Left renal cortex interstitium (tissue), 4 donors: ENCODE data around the gene PEAK3. TPM values are rescaled to one million over a fixed set of nuclear protein-coding genes. Genes with fewer than 3 reads are reported as not detected.

ENCODE experiments used
- DNase-seq, 4 donors: peaks; one replicate each; pipeline ENCODE4 v3.0.0-alpha.2; 2013; ENCODE audit warnings: low read depth in 4 of 4, low spot score in 2 of 4, missing footprints in 1 of 4
- polyA plus RNA-seq, 4 donors: library from polyadenylated mRNA; unstranded; fragments of 120-200 nt; gene quantifications; one replicate each; pipeline ENCODE4 v1.2.1, GENCODE V29; 2013; ENCODE audit not compliant: insufficient read length in 4 of 4

PEAK3 gene, protein sequence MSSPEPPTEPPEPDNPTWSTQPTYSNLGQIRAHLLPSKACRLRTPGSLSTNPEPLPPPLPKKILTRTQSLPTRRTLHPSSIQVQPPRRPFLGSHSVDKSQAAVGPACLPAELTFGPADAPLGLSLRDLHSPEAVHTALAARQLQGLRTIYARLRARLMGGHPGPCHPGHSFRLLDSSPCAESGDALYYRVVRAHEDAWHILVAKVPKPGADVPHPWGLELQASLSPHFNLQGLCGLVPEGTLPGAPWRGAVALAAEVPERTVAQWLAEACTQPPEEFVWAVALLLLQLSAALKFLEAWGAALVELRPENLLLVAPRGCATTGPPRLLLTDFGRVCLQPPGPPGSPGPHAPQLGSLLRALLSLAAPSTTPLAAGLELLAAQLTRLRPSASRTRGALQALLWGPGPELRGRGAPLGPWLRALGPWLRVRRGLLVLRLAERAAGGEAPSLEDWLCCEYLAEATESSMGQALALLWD
- polyA plus RNA-seq, result under 1 TPM in 3 of 4 donors, not detected in 1; 0.06 to 0.21 (median 0.16) TPM

DNA sequence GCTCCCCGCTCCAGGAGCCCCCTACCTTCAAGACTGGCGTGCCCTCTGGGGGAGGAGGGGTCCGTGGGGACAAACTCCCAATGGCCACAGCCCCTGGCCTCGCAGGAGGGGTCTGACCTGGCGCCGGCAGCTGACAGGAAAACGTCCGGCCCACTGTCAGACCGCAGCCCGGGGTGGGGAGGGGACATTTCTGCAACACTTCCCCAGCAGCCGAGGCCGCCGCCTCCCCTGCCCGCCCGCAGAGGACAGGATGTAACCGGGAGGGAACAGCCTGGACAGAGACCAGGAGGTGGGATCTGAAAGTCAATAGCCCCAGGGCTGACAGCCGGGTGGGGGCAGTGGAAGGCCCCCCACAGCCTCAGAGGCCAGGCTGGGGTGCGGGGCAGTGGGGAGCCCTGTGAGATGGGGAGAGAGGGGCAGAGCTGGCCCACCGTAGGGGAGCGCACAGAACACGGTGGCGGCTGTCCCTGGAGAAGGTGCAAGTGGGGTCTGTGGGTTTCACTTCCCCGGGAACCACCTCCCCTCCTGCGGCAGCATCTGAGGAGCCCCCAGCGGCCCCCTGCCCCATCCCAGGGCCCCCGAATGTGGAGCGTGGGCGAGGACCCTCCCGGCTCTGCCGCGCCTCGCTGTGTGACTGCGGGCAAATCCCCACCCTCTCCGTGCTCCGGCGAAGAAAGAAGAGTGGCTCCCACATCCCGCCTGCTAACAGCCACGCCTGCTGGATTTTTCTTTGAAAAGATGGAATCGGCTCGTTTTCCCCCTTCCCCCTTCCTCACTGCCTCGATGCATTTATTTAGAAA, at the start of gene PEAK3:
Gene PEAK3 (minus strand): TSS at position 114 of the 800 bp plus-strand sequence. CDS start 1,244 bp downstream, outside the sequence.
- DNase-seq, result no peak

DNA sequence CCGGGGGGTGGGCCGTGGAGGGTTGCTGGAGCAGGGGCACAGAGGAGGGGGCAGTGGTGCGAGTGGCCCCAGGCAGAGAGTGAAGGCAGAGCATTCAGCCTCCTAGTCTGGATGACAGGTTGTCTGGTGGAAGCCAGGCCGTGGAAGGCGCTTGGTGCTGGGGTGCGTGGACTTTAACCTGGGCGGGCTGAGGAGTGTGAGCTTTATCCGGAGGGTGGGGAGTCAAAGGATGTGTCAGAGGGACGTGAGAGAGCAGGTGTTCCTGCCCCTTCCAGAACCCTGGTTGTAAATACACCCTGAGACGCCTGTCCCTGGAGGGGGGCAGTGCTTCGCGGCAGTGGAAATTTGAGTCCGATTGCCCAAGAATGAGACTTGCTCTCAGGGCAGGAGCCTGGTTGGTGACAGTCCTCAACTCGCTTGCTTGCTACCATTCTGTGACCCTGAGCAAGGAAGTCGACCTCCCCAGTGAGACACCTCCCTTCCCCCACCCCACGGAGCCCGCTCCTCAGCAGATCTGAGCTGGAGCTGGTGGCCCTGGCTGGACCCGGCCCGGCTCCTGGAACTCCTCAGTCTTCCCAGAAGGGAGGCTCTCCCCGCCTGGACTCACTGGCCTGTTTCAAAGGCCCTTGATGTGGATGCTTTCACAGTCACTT, 48.8 kb upstream of the PEAK3 start:
- DNase-seq, result no peak

DNA sequence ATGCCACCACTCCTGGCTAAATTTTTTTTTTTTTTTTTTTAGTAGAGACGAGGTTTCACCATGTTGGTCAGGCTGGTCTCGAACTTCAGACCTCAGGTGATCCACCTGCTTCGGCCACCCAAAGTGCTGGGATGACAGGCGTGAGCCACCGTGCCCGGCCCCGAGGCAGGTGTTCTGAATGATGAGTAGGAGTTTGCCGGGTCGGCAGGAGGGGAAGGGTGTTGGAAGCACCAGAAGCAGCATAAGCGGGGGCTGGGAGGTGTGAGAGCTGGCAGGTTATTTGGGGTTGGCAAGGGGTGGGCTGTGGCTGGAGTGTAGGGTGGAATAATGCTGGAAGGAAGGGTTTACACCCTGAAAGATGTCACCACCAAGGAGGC, 48.3 kb upstream of the PEAK3 start:
- no peak for DNase-seq

DNA sequence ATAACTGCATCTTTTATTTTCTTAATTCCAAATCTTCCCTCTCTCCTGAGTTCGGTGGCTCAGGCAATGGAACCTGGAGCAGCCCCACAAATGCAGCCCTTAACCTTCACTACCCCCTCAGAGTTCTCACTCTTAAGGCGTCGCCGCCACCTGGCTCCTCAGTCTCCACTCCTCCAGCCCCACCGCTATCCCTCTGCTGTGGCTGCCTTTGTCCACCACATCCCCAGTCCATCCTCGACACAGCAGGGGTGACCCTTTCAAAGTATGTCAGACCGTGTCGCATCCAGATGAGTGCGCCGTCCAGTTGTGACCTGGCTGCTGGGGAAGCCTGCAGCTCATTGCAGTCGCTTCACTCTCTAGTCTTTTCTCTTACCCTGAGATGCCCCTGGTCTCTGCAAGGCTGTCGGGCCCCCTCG, 47.5 kb upstream of the PEAK3 start:
- no peak for DNase-seq

DNA sequence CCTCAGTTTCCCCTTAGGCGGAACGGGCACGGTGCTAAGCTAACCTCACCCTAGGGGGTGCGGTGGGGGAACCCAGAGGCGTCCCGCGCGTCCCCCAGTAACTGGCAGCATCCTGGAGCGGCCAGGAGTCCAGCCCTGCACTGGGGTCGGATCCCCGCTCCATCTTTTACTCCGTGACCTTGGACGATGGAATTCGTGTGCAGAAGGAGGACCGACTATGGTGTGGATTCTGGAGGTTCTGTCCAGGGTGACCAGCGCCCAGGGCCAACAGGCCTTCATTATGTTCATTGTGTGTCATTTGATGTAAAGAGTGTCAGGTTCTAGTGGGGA, 47.1 kb upstream of the PEAK3 start:
- no peak for DNase-seq

DNA sequence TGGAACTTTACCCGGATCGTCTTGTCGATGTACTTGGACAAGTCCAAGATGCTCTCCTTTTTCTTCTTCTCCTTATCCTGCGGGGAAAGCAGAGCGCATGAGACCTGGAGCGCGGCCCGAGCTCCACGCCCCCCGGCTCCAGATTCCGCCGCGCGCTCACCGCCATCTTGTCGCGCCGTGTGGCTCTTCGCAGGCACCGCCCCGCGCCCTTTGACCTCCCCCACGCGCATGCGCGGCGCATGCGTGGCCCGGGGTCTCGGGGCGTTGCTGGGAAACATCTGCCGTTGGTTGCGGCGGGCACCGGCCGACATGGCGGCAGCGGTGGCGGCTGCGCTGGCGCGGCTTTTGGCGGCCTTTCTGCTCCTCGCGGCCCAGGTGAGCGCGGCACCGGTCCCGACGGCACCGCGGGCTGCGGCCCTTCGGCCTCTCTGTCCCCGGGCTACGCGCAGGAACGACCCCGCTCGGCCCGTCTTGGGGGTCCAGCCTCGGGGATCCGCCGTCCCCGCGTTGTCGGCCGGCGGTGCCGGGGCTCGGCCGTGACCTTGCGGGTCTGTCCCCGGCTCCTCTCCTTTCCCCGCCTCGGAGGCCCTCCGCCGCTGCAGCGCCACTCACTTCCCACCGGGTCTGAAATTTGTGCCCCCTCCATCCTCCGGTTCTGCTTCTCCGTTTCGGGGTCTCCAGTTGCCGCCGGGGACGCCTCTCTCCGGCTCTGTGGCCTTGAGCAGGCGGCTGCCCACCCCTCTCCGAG, 46.6 kb upstream of the PEAK3 start, which contains the start of the genes LSM7 and SPPL2B:
Gene LSM7 (minus strand): TSS at position 186 of the 748 bp plus-strand sequence. CDS start 20 bp downstream, at position 166.
Gene SPPL2B (plus strand): TSS at position 284 of the 748 bp plus-strand sequence. CDS start 26 bp downstream, at position 310.
- peak in 3 of 4 donors; percentile 77 to 88 (median 80) for DNase-seq

DNA sequence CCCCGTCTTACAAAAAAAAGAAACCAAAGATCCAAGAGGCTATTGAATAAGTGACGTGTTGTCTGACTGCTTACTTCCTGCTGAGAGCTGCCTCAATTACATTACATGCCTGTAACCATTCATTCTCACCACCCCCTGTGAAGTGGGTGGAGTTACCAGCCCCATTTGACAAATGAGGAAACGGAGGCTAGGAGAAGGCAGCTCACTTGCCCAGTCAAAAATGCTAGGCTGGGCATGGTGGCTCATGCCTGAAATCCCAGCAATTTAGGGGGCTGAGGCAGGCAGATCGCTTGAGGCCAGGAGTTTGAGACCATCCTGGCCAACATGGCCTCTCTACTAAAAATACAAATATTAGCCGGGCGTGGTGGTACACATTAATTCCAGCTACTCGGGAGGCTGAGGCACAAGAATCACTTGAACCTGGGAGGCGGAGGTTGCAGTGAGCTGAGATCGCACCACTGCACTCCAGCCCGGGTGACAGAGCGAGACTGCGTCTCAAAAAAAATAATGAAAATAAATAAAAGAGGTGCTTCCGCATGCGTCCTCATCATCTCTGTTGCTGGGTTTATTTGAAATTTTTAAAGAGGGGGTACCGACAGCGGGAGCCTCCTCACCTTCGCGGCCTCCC, 45.9 kb upstream of the PEAK3 start:
- DNase-seq, result no peak

DNA sequence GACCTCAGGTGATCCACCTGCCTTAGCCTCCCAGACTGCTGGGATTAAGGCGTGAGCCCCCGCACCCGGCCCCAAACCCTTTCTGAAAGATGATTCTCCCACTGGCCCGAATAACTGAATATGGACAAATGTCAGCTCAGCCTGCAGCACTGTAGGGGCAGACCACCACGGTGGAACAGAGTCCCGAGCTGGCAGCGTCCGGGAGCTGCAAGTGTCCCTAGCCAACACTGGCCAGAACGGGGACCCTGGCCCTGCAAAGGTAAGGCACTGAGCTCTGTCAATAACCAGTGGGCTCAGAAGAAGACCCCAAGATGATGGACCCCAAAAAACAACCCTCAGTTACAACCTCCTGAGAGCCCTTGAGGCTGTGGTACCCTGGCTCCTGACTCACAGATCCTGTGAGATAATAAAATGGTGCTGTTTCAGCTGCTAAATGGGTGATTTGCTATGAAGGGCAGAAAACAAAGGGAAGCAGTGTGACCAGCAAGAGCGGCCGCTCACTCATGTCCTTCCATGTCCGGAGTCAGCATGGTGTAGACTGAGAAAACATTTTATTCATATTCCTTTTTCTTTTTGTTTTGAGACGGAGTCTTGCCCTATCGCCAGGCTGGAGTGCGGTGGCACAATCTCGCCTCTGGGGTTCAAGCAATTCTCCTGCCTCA, 44.9 kb upstream of the PEAK3 start:
- DNase-seq, result no peak

DNA sequence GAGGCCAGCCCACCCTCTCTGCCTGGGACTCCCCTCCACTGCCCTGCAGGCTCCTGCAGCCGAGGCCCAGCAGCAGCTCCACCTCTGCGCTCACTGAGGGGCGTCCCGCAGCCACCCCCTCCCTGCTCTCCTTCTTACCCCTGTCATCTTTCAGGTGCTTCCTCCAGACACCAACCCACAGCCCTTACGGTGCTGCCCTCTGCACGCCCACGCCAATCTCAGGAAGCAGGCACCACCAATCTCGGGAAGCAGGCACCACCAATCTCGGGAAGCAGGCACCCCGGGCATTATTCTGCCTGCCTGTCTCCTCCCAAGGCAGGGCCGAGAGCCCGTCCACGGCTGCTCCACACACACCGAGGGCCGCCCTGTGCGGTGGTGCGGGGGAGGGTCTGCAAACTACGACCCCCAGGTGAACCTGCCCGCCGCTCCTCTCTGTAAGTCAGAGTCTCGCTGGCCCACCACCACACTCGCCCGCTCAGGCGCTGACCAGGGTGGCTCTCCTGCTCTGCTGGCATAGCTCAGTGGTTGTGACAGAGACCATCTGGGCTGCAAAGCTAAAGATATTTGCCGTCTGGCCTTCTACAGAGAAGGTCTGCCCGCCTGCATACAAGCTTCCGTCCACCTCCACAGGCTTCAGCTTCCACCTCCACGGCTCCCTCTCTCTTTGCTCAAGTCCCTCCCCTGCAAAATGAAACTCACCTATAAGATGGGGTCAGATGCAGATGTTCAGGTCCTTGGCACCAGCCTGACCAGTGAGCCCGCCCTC, 43.5 kb upstream of the PEAK3 start:
- DNase-seq, result no peak

DNA sequence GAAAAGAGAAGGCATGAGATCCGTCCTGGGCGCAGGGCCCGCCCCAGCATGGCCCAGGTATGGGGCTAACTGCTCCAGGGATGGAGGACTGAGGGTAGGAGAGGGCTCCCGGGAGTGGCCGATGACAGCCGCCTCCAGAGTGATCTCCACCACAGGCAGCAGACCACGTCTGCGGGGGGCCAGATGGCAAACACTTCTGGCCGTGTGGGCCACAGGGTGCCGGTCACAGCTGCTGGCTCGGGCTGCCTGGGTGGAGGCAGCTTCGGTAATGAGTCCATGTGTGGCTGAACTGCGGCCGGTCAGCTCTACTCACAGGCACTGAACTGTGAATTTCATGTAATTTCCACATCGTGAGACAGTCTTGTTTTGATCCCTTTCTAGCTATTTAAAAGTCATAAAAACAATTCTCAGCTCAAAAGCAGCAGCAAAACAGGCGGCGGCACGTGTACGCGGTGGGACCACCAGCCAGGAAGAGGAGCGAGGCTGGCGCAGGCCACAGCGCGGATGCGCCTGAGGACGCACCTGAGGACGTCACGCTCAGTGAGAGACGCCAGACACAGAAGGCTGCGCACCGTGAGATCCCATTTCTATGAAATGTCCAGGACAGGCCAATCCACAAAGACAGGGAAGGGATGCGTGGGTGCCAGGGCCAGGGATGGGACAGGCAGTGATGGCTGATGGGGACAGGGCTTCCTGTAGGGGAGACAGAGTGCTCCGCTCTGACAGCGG, 42.4 kb upstream of the PEAK3 start:
- DNase-seq, result no peak

DNA sequence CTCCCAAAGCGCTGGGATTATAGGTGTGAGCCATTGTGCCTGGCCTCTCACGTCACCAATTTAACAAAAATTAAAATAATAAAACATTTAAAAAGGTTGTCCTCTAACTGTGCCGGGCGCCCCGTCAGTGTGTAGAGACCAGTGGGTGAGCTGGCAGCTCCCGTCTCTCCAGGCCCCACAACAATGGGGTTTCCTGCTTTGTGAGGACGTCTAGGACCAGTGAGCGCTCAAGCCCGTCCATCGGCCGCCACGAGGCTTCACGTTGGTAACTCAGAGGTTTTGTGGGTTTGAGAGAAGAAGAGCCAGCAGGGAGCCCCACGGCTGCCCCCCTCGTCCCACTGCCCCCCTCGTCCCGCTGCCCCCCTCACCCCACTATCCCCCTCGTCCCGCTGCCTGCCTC, 41.7 kb upstream of the PEAK3 start:
- no peak for DNase-seq

DNA sequence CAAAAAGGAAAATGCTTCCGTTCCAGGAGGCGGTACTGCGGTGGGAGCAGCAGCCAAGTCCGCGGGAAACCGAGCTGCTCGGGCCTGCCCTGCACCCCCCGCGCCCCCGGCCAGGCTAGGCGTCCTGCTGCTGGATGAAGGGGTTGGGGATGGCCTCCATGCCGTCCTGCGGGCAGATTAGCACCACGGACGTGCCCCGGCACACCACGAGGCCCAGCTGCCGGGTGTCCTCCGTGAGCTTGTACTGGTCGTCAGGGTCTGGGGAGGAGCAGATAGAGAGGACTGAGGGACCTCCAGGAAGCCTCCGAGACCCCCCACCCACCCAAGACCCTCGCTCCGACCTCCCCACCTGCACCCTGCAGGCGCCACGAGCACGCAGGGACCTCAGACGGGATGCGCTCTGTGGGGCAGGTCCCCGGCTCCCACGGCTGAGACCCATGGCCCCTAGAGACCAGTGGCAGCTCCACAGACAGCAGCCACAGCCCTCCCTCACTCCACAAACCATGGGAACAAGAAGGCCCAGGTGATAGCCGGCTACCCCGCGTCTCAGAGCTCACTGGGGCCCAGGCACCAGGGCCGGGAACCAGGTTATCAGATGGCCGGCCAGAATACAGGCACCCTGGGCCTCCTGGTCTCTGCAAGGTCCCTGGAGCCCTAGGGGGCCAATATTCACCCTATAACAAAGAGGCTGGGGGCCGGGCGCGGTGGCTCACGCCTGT, 39.7 kb upstream of the PEAK3 start:
- DNase-seq, result no peak

DNA sequence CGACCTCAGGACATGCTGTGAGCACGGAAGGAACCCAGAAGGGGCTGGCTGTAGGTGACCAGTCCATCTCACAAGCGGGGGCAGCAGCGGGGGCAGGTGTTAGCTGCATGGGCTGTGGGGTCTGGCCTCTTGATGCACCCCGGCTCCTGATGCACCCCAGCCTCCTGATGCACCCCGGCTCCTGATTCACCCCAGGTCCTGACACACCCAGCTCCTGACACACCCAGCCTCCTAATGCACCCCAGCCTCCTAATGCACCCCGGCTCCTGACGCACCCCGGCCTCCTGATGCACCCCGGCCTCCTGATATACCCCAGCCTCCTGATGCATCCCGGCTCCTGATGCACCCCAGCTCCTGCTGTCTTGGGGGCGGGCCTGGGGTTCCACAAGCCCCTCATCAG, 39.0 kb upstream of the PEAK3 start:
- no peak for DNase-seq

DNA sequence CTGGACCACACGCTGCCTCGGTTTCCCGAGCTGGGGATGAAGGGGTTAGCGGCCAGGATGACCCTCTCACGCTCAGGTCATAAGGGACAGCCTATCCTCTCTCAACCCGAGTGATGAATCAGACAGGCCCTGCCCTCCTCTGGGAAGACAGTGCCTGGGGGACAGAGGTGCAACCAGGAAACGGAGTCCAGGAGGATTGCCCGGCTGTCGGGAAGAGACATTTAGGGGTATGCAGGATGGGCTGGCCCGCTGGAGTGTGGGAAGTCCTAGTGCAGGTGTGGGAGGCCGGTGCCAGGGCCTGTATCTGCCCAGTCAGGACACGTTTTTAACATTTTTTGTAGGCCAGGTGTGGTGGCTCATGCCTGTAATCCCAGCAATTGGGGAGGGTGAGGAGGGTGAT, 38.1 kb upstream of the PEAK3 start:
- no peak for DNase-seq

DNA sequence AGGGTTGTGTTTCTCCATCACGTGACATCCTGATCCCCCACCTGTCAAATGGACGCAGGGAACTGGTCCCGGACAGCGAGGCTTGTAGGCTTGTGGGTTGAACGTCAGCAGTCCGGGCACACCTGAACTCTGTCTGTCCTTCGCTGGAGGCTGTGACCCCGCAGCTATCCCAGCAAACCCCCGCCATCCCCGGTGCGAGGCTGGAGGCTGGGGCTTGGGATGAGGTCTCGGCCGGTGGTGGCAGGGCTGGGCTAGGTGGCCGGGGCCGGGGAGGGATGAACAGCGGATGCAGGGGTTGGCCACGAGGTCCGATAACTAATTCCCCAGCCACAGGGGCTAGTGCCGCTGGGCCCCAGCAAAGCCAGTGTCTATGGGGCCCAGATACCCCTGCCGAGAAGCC, 37.6 kb upstream of the PEAK3 start:
- no peak for DNase-seq

DNA sequence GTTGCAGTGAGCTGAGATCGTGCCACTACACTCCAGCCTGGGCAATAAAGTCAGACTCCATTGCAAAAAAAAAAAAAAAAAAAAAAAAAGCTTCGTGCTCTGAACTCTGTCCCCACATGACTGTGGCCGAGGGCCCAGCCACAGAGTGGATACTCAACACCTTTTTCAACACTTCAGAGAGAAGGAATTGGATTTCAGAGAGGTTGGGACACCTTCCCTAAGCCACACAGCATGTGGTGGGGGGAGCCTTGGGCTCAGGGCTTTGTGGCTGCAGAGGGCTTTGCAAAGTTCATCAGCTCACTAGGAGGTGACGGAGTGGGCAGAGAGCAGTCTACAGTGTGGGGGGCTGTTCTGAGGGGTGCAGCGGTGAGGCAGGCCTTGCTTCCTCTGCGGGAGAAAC, 36.9 kb upstream of the PEAK3 start:
- DNase-seq, result no peak

DNA sequence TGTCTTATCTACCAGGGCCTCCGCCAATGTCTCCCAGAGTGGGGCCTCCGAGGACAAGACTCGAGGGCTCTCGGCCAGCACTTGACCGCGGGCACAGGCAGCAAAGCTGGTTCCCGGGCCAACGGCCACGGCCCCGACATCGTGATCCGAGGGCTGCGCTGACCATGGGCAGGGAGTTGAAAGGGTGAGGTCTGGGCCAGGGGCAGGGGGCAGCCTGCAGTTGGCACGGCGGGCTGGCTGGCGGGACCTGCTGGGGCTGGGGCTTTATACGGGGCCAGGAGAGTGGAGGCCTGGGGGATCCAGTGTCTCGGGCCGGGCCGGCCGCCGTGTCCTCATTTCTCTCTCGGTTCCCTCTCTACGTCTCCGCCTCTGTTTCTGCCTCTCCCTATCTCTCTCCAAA, 35.8 kb upstream of the PEAK3 start:
- DNase-seq, result no peak
